ENCODE results near the gene BRPF1. TPM values are rescaled to one million over a fixed set of nuclear protein-coding genes. Genes with fewer than 3 reads are reported as not detected.

The BRPF1 gene
- total and polyA plus RNA-seq, 10 donors = 5.5 to 31.9 (median 26.6) TPM

- 68 to 86% (median 83%) methylated on average over 5 of the region's 5 CpGs for WGBS, 5 donors
- TF ChIP-seq POLR2AphosphoS5 (IDR thresholded peaks at IDR 0.05) (no peak), POLR2A (IDR thresholded peaks at IDR 0.05) (no peak), CTCF (IDR thresholded peaks at IDR 0.05 in 8 of 11, conservative IDR thresholded peaks at IDR 0.05 in 3 of 11) (no peak)
Observed at GRCh38 chr3:9776896-9777693, 45.6 kb downstream of the BRPF1 start.

GRCh38 chr3:9777694-9778021 is 46.1 kb downstream of the BRPF1 start:
- TF ChIP-seq POLR2A (IDR thresholded peaks at IDR 0.05) (no peak), POLR2AphosphoS5 (IDR thresholded peaks at IDR 0.05) (no peak), CTCF (IDR thresholded peaks at IDR 0.05 in 8 of 11, conservative IDR thresholded peaks at IDR 0.05 in 3 of 11) (no peak)
- peaks cover 26 to 55% (median 44%) of the 10 kb centered on the region in 6 donors for H3K4me1 ChIP-seq
- WGBS, 5 donors = 85 to 96% (median 94%) methylated on average over 1 of the region's 1 CpG
- H3K4me3 ChIP-seq = no peak overlapping the region
- intact Hi-C loops (cut with DNase I; ENCODE audit: low total_unique reads) = no loop called here
- DNase-seq = peak; percentile 21
- peaks cover 0 to 34% (median 11%) of the 10 kb centered on the region in 6 donors for H3K36me3 ChIP-seq
- H3K27ac ChIP-seq = no peak overlapping the region
- H3K9me3 ChIP-seq = no peaks in the 10 kb centered on the region
- H3K27me3 ChIP-seq (replicated peaks in 1 of 7) = no peaks in the 10 kb centered on the region

More at GRCh38 chr3:9776896-9777693, 45.6 kb downstream of the BRPF1 start:
- no peaks in the 10 kb centered on the region for H3K9me3 ChIP-seq
- no peak overlapping the region for H3K4me3 ChIP-seq
- H3K36me3 ChIP-seq = peaks cover 0 to 29% (median 5%) of the 10 kb centered on the region in 6 donors
- peak; percentile 27 for DNase-seq
- H3K27ac ChIP-seq = no peak overlapping the region
- H3K4me1 ChIP-seq = peaks cover 22 to 49% (median 39%) of the 10 kb centered on the region in 6 donors
- no peaks in the 10 kb centered on the region for H3K27me3 ChIP-seq (replicated peaks in 1 of 7)
- intact Hi-C loops (cut with DNase I; ENCODE audit: low total_unique reads) = no loop called here

- Histone ChIP-seq H3K4me3 (no peak overlapping the region), H3K27me3 (replicated peaks in 1 of 7) (no peaks in the 10 kb centered on the region), H3K9me3 (no peaks in the 10 kb centered on the region), H3K36me3 (peaks cover 0 to 42% (median 18%) of the 10 kb centered on the region in 6 donors), H3K27ac (peak overlapping the region in 2 of 8 donors; percentile 82 to 89), H3K4me1 (peaks cover 26 to 61% (median 47%) of the 10 kb centered on the region in 6 donors)
- 76 to 95% (median 81%) methylated on average over 5 of the region's 5 CpGs for WGBS, 5 donors
- intact Hi-C loops (cut with DNase I; ENCODE audit: low total_unique reads) = no loop called here
- TF ChIP-seq POLR2AphosphoS5 (IDR thresholded peaks at IDR 0.05) (no peak), POLR2A (IDR thresholded peaks at IDR 0.05) (no peak), CTCF (IDR thresholded peaks at IDR 0.05 in 8 of 11, conservative IDR thresholded peaks at IDR 0.05 in 3 of 11) (no peak)
- DNase-seq = peak; percentile 44
Observed at GRCh38 chr3:9778143-9779074, 46.9 kb downstream of the BRPF1 start.

Data from spleen (tissue), 11 donors.